Measurements from ENCODE around the gene LBH. TPM values are rescaled to one million over a fixed set of nuclear protein-coding genes. Genes with fewer than 3 reads are reported as not detected.
A peak's percentile ranks its signal among the peaks of the same experiment; 100 is the strongest.

The LBH gene
- total RNA-seq, 1 experiment from 2014 or later, result 1.2 TPM

DNA sequence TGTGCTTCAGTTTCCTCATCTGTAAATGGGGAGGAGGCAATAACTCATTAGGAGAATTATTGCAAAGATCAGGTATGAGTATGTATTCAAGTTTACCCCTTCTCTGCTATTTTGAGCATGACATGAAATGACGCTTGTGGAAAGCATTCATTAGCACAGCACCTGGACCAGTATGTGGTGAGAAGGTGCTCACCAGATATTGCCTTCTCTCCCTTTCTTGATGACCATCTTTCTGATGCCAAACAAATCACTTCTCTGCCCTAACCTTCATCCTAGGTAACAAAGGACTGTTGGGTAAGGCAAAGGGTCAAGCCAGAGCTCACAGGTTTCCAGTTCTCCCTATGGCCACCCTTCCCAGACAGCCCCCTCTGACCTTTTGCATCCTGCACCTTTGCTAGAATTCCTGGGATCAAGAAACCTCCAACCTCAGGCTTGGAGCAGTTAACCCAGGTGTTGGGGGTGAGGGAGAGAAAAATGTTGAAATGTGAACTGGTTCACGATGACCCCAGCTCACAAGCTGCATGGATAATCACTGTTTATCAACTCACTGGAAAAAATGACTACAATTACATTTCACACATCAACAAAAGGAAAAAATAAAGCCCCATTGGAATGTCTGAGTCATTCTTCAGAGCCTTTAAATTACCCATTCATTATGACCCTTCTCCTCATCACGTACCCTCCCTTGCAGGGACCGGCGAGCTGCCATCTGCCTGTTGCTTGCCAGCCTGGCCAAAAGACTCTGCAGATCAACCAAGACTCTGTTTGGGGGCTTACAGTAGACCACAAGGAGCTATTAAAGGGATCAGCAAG is 41.6 kb downstream of the LBH start:
- DNase-seq (ENCODE audit: low read depth, low spot score), result no peak
- H3K27ac ChIP-seq (ENCODE audit: low read depth, low read length), result no peak overlapping the region; the same call in 1 of the 2 replicates
- no peak overlapping the region for H3K4me3 ChIP-seq (replicated peaks in 1 of 2; ENCODE audit: low read depth in 1 of 2, low read length in 2 of 2)
- ChIA-PET RAD21 (ENCODE audit: low non-redundant PET in 1 of 2, low total read pairs in 2 of 2, uncharacterized antibody in 2 of 2, unreplicated experiment in 2 of 2) (no interaction called here), POLR2A (no interaction called here), CTCF (no interaction called here)
- H2AFZ ChIP-seq (ENCODE audit: low read depth, low read length, poor library complexity, severe bottlenecking), result peak overlapping the region; percentile 34
- H4K20me1 ChIP-seq (ENCODE audit: insufficient read depth), result no peaks in the 10 kb centered on the region
- TF ChIP-seq YY1 (IDR thresholded peaks at IDR 0.05; ENCODE audit: extremely low read depth, insufficient replicate concordance, low read depth, low read length) (peak; percentile 41), SRF (IDR thresholded peaks at IDR 0.05; ENCODE audit: low read depth) (0 out of 2 replicates have a peak, but pooled peaks have one; percentile 43), SP1 (IDR thresholded peaks at IDR 0.05; ENCODE audit: low read depth) (peak; percentile 64), FOSL1 (IDR thresholded peaks at IDR 0.05; ENCODE audit: low read depth) (peak; percentile 85), SIN3A (IDR thresholded peaks at IDR 0.05; ENCODE audit: low read depth) (no peak), JUND (IDR thresholded peaks at IDR 0.05) (peak; percentile 80)
- TF ChIP-seq, protein P1, sequence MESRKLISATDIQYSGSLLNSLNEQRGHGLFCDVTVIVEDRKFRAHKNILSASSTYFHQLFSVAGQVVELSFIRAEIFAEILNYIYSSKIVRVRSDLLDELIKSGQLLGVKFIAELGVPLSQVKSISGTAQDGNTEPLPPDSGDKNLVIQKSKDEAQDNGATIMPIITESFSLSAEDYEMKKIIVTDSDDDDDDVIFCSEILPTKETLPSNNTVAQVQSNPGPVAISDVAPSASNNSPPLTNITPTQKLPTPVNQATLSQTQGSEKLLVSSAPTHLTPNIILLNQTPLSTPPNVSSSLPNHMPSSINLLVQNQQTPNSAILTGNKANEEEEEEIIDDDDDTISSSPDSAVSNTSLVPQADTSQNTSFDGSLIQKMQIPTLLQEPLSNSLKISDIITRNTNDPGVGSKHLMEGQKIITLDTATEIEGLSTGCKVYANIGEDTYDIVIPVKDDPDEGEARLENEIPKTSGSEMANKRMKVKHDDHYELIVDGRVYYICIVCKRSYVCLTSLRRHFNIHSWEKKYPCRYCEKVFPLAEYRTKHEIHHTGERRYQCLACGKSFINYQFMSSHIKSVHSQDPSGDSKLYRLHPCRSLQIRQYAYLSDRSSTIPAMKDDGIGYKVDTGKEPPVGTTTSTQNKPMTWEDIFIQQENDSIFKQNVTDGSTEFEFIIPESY (IDR thresholded peaks at IDR 0.05; ENCODE audit: extremely low read depth, insufficient replicate concordance, low read length), result no peak
- peaks cover 22 to 28% of the 10 kb centered on the region in 2 experiments for H3K4me1 ChIP-seq (ENCODE audit: control insufficient read depth in 1 of 2, insufficient read depth in 2 of 2, low read length in 2 of 2)
- H3K36me3 ChIP-seq (ENCODE audit: control insufficient read depth in 1 of 2, insufficient read depth in 2 of 2, low read length in 2 of 2), result no peaks in the 10 kb centered on the region
- H3K27me3 ChIP-seq (ENCODE audit: insufficient read depth, low read length), result no peaks in the 10 kb centered on the region
- H3K9me3 ChIP-seq (ENCODE audit: control insufficient read depth in 1 of 2, insufficient read depth in 1 of 2, low read depth in 1 of 2, low read length in 2 of 2), result no peaks in the 10 kb centered on the region
- peak overlapping the region; percentile 55 for H3K4me2 ChIP-seq (ENCODE audit: low read length)
- H3K79me2 ChIP-seq (ENCODE audit: insufficient read depth, low read length), result no peaks in the 10 kb centered on the region
- intact Hi-C loops (cut with micrococcal nuclease), result no loop called here
- peak; percentile 64 for ATAC-seq
- H3K9me2 ChIP-seq (ENCODE audit: insufficient read depth), result no peaks in the 10 kb centered on the region
- H3K9ac ChIP-seq (ENCODE audit: low read length), result no peak overlapping the region
- no TSS peak for BruUV-seq (replicated peaks)
